GM19467 (cell line): Measurements from ENCODE around the gene KCNK2.

Source experiments
- ATAC-seq: cut with Tn5 transposase; IDR thresholded peaks from one replicate; pipeline ENCODE4 v1.9.1; 2021; ENCODE audit warnings: mild to moderate bottlenecking, moderate library complexity; ENCODE audit not compliant: unreplicated experiment

The KCNK2 gene

DNA sequence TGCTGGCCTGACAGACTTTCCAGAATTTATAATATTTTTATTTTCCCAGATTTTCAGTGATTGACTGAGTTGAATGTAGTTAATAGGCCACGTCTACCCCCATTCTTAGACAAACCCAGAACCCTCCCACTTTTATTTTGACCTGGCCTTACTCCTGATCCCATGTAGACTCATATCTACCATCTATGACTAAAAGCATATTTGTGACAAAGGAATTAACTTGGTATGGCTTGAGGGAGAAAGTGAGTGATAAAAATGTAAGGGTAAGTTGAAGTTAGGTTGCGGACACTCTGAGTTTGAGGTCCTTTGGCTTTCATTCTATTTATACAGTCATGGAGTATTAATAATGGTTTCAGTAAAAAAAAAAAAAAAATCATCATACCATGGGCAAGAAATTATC, 168.4 kb downstream of the KCNK2 start:
- no peak for ATAC-seq

DNA sequence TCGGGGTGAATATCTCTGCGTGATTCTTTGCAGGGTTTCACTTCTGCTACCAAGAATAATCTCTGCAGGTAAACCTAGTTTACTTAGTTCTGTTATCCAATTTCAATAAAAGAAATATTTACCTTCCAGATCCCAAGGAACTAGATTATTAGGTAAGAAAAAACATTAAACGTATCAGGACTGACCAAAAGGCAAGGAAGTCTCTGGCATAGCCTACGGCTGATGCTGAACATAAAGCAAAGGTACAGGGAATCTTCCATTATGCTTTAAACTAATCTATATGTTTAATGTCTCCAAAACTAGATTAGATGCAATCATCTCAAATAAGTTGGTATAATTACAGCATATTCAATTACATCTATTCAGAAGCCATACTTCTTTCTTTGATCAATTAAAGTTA, 168.9 kb downstream of the KCNK2 start:
- ATAC-seq, result no peak

DNA sequence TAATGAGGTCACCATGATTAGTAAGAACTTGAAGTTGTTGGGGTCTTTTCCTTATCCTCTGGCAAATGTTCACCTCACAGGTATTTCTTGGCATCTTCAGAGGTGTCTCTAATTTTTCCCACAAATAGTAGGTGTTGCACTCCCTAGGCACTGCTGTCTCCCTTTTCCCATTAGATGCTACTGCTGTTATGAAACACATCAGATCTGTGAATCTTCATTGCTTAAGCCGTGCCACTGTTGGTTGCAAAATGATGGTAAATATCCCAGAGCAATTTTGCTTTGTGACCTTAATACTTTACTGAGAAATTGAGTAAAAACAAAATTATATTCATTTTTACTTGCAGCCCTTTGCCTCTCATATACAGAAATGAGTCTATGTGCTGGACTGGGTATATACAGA, 169.6 kb downstream of the KCNK2 start:
- no peak for ATAC-seq

DNA sequence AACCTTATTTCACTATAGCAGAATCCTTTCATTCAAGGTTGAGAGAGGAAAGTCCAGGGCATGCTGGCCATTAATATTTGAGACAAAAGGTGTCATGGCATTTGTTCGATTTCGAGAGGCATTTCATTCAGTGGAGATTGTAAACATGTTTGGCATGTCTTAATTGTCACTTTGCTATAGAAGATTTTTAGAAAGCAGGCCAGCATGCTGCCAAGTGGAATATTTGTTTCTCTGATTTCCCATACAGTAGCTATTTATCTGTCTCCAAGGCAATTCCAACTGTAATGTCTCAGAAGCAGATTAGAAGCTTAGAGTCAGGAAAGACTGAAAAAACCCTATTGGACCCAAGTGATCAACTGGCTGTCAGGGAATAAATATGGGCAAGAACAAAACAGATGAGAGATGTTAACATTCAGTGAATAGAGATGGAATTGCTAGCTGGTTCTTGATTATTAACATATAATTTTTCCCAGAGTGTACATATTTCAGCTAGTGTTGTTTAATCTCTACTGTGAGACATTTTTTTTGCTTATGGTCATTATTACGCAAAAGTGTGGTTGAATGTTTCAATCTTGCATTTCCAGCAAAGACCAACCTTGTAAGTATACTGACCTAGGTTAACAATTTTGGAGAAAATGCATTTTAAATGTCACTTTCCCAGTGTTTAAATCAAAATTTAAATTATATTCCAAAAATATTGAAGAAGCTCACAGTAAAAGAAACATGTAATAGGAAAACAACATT, 174.6 kb downstream of the KCNK2 start:
- no peak for ATAC-seq

DNA sequence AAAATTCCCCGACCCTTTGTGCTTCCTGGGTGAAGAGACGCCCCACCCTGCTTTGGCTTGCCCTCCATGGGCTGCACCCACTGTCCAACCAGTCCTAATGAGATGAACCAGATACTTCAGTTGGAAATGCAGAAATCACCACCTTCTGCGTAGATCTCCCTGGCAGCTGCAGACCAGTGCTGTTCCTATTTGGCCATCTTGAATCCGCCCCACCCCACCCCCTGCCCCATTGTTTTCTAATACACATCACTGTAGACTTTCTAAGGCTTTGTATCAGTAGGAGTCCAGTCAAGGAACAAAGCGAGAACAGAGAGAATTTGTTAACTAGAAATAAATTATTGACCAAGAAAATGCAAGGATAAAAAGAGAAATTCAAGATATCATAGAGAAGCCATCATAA, 178.2 kb downstream of the KCNK2 start:
- no peak for ATAC-seq

DNA sequence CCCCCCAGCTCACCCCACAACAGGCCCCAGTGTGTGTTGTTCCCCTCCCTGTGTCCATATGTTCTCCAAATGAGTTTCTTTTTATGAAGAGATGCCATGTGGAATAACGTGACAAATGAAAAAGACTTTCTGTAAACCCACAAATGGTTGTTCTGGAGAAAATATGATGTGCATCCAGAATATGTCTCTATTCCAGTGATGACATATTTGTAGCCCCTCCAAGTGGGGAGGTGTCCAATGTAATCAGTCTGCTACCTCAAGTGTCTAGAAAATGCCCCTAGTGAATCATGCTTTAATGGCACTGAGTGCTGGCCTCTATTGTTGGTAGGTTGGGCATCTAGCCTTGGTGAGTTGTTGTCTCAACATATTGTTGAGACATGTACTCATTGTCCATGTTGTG, 179.6 kb downstream of the KCNK2 start:
- ATAC-seq, result no peak

DNA sequence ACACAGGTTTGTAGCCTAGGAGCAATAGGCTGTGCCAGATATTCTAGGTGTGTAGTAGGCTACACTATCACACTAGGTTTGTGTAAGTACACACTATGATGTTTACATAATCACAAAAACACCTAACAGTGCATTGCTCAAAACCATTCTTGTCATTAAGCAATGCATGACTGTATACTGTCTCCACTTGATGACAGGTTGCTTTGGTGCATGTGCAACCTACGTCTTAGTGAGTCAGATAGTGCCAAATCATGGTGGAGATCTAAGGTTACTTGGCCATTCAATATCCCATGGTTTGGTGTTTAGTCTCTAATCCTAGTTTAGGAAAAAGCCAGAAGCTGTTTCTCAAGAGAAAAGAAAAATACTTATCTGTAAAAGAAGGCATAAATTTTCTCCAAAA, 181.1 kb downstream of the KCNK2 start:
- ATAC-seq, result no peak

DNA sequence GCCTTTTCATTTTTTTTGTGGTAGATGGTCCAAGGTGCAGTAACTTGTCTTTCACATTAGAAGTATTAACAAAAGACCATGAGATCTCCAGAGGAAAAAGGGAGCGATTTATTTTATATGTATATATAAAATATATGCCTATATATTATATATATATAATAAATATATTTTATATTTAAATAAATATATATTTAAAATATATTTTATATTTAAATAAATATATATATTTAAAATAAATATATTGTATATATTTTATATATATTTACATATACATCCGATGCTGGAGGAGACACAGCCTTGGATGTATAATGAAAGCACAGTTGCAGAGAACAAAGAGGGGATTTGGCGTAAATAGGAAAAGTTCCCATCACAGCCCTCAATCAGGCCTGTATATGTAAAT, 182.1 kb downstream of the KCNK2 start:
- ATAC-seq, result no peak

DNA sequence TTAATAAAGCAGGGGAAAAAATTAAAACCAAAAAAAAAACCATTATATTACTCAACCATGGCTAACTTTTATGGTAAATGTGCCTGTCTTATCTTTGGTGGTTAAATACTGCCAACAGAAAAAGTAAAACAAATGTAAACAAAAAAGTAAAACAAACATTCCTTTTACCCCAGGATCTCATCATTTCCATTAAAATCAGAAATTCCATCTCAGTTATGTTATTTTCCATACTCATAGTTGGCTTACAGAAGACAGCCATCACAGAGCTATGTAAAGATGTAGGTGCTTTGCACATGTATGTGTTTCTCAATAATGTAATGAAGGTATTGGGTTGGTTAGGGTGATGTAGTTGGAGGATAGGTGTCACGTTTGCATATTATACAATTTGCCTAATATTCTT, 185.0 kb downstream of the KCNK2 start:
- ATAC-seq, result no peak

DNA sequence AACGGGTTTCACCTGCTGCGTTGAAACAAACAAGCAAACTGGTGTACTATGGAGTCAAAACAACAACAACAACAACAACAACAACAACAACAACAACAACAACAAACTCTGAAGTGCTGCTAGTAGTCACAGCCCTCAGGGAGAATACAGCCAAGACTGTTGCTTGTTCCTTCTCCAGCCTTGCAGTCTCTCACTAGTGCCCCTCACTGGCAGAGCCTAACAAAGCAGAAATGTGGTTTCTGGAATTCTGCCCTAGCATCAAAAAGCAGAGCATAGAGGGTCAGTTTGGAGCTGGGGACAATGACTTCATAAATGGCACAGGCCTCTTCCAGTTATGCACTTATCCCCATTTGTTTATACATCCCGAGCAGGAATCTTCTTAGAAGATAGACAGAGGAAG, 187.4 kb downstream of the KCNK2 start:
- no peak for ATAC-seq

DNA sequence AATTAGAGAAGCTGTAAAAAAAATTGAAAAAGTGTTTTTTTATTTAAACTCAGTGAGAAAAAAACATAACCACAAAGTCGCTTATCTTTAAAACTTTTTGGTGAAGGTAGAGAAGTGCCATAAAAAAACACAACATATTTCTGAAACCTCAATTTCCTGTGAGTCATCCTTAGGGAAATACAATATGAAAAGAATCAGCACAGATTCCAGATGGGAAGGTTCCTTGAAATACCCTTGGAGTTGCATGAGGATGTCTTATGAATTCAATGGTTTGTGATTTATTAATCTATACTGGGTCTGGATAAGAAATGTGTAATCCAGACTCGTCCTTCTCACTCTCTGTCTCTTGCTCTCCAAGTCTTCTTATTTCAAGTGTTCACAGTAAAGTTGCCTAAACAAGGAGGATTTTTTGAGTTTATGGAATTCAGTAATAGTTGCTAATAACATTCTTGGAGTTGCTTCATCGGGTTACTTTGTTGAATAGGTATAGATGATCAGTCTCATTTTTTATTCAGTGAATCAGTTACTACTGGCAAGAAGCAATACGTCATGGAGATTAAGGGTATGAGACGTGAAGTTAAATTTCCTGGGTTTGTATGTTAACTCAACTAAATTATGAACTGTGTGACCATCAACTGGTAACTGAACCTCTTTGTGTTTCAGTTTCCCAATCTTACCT, 191.4 kb downstream of the KCNK2 start:
- no peak for ATAC-seq

DNA sequence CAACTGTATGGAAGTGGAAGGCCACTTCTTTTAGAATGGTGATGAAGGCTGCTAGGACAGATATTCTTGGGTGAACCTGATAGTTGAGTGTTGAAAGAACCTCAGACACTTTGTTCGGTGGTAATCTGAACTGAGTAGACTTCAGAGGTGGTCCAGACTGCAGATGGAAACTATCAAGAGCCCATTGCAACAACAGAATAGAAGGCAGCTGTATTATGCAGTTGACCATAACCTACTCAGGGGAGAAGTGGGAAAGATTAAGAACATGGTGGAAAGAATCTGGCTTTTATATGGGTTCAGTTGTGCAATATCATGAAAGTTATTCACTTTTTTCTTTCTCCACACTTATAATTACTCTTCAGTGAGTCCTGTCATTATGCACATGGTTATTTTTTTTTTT, 194.0 kb downstream of the KCNK2 start:
- ATAC-seq, result no peak

DNA sequence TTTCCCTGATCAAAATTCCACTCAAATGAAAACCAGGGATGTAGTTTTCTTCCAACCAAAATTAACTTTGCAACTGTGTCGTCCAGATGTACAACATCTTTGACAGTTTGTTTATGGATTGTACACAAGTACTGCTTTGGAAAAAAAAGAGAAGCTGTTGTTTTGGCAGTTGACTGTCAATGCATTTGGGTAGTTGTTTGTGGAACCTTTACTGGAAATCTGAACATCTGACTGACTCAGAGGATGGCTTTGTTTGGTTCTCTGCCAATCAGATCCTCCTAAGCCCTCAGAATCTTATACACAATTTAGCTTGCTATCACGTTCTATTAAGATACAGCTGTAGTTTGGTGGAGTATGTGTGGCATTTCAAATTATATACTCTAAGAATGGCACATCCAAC, 195.0 kb downstream of the KCNK2 start:
- ATAC-seq, result no peak

DNA sequence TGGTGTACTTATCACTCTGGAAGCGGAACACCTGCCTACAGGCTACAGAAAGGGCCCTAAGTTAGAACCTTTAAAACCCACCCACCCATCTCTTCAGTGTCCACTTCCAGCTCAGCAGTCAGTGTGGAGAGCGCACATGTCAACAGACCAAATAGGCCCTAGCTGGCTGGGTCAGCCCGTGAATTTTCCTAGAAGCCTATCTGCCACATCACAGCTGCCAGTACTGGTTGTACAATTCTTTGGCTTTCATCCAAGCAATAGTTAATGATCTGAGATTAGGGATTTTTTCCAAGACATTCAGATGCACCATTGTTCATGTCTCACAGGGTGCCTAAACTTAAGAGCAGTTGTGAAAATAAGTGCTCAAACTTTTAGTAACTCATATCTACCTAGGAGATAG, 197.1 kb downstream of the KCNK2 start:
- no peak for ATAC-seq

DNA sequence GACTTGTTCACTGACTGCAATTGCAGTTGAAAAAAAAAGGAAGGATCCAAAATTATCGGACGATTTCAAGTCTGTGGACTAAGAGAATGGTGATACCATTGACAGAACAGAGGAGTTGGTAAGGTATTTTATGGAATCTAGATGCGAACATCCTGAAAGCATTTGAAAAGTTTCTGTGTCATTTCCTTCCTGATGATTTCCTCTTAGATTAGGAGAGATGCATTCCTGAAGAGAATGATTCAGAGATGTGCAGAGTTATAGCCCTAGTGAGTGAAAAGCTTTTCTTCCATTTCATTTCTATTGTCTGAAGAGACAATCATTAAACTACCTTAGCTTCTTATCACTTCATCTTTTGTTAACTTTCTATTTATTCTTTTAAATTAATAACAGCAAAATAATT, 200.0 kb downstream of the KCNK2 start:
- no peak for ATAC-seq

DNA sequence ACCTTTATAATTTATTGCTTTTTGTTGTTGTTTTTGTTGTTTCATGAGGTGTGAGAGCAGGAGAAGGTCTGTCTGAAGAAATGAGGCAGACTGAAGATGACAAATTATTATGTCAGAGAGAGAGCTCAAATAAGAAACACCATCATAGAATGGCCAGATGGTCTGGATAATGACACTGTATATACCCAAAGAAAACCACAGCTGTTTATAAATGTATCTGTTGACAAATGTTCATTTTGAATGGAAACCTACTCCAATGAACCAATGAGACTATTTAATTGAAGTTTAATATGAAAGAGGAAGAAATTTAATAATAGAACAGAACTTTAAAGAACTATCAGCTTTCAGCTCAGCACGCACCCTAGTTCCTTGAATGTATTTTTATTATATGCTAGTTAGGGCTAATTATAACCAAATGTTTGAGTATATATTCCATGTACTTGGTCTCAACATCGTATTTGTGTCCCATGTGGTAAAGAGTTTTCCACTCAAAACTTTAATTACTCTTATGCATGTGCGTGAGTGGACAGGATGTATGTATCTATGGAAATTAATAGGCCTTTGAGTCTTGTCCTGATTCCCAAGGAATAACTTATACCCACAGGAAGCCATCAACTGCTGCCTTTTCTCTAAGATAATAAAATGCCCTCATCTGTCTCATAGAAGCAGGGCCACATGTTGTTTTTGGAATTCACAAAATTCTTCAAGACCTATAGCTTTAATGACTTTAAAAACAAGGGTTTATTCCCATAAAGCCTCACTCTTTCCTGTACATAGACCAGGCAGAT, 202.7 kb downstream of the KCNK2 start:
- no peak for ATAC-seq
